Glutamatergic neuron (in vitro differentiated cells): Measurements from ENCODE around the gene GSG1L. TPM values are rescaled to one million over a fixed set of nuclear protein-coding genes. Genes with fewer than 3 reads are reported as not detected.

Experiments used
- DNase-seq: peaks from one replicate; pipeline ENCODE4 v3.0.0; 2022
- H3K27ac Mint-ChIP-seq: one replicate; pipeline ENCODE4 v1.8.0; 2020; ENCODE audit warnings: mild to moderate bottlenecking, mixed read lengths, inconsistent platforms; ENCODE audit not compliant: unreplicated experiment
- H3K27me3 Mint-ChIP-seq: one replicate; pipeline ENCODE4 v1.8.0; 2020; ENCODE audit warnings: mild to moderate bottlenecking, moderate library complexity, mixed read lengths, inconsistent platforms; ENCODE audit not compliant: unreplicated experiment
- H3K36me3 Mint-ChIP-seq: one replicate; pipeline ENCODE4 v1.8.0; 2020; ENCODE audit warnings: mild to moderate bottlenecking, mixed read lengths, inconsistent platforms; ENCODE audit not compliant: unreplicated experiment
- H3K4me1 Mint-ChIP-seq: one replicate; pipeline ENCODE4 v1.8.0; 2020; ENCODE audit warnings: mild to moderate bottlenecking, low read depth, mixed read lengths, inconsistent platforms; ENCODE audit not compliant: unreplicated experiment
- H3K4me3 Mint-ChIP-seq: one replicate; pipeline ENCODE4 v1.8.0; 2020; ENCODE audit warnings: mild to moderate bottlenecking, mixed read lengths, inconsistent platforms; ENCODE audit not compliant: unreplicated experiment
- H3K9me3 Mint-ChIP-seq: one replicate; pipeline ENCODE4 v1.8.0; 2020; ENCODE audit warnings: mild to moderate bottlenecking, moderate library complexity, mixed read lengths, inconsistent platforms; ENCODE audit not compliant: unreplicated experiment
- CTCF ChIP-seq: fragments of 200-600 bp; sonication (generic); IDR thresholded peaks from one replicate; pipeline ENCODE4 v1.5.0; 2021; ENCODE audit not compliant: partially characterized antibody, unreplicated experiment
- total RNA-seq: library from RNA; stranded (reverse); fragmentation: NEBNext Ultra II Directional; extraction: Animal tissue kit (Norgen Biotek cat#: 25700); gene quantifications from one replicate; pipeline ENCODE4 v1.2.1, GENCODE V29; 2021; ENCODE audit not compliant: unreplicated experiment

Gene GSG1L
- total RNA-seq, 1 donor from 2014 or later, result 0.91 TPM

DNA sequence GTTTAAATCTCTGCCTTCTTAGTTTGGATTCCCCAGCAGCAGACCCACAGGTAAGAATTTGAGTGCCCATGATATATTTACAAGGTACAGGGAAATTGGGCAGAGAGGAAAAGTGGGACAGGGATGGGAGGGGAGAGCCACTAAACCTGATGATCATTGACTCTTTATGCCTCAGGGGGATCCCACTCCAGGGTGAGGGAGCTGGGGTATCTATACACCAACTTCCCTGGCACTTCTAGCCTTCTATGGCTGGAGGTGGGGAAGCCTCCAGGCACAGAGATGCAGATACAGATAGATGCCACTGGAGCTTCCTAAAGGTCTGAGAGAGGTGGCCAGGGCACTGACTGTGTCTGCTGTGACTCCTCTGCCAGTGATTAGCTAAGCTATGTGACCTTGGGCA, 257.1 kb downstream of the GSG1L start:
- Mint-ChIP-seq H3K4me1 (peaks cover 8% of the 10 kb centered on the region), H3K27ac (no peak overlapping the region), H3K4me3 (no peak overlapping the region), H3K27me3 (peaks cover 3% of the 10 kb centered on the region), H3K36me3 (peaks cover 5% of the 10 kb centered on the region), H3K9me3 (peaks cover 6% of the 10 kb centered on the region)
- TF ChIP-seq CTCF, result no peak
- no peak for DNase-seq

GRCh38 chr16:27805828-27806351, 257.6 kb downstream of the GSG1L start:
- Mint-ChIP-seq H3K27ac (no peak overlapping the region), H3K4me1 (peaks cover 8% of the 10 kb centered on the region), H3K9me3 (peaks cover 8% of the 10 kb centered on the region), H3K27me3 (peaks cover 3% of the 10 kb centered on the region), H3K4me3 (no peak overlapping the region), H3K36me3 (peaks cover 5% of the 10 kb centered on the region)
- no peak for DNase-seq
- TF ChIP-seq CTCF, result no peak

DNA sequence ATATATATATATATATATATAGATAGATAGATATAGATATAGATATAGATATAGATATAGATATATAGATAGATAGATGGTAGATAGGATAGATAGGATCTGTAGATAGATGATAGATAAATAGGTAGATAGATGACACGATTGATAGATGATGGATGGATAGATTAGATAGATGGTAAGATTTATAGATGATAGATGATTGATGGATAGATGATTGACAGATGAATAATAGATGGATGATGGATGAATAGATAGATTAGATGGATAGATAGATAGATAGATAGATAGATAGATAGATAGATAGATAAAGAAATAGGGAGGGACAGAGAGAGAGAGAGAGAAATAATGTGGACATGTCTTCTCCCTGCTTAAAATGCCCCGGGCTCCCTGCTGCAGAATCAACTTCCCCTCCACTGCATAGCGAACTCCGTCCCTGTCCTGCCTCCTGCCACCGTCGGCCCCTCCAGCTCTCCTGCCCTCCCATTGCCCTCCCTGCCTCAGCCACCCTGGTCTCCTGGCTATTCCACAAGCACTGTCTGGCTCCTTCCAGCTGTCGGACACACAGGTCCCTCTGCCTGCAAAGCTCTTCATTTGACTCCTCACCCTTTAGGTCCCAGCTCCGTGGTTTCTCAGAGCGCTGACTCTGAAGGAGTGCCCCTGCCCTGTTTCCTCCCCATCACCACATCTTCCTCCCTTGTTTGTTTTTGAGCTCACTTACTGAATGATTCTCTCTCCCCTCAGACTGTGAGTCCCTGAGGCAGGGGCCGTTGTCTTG, 259.6 kb downstream of the GSG1L start:
- Mint-ChIP-seq H3K27me3 (peaks cover 3% of the 10 kb centered on the region), H3K27ac (no peak overlapping the region), H3K4me3 (no peak overlapping the region), H3K9me3 (peaks cover 11% of the 10 kb centered on the region), H3K4me1 (peaks cover 18% of the 10 kb centered on the region), H3K36me3 (peaks cover 10% of the 10 kb centered on the region)
- no peak for DNase-seq
- no peak for TF ChIP-seq CTCF

DNA sequence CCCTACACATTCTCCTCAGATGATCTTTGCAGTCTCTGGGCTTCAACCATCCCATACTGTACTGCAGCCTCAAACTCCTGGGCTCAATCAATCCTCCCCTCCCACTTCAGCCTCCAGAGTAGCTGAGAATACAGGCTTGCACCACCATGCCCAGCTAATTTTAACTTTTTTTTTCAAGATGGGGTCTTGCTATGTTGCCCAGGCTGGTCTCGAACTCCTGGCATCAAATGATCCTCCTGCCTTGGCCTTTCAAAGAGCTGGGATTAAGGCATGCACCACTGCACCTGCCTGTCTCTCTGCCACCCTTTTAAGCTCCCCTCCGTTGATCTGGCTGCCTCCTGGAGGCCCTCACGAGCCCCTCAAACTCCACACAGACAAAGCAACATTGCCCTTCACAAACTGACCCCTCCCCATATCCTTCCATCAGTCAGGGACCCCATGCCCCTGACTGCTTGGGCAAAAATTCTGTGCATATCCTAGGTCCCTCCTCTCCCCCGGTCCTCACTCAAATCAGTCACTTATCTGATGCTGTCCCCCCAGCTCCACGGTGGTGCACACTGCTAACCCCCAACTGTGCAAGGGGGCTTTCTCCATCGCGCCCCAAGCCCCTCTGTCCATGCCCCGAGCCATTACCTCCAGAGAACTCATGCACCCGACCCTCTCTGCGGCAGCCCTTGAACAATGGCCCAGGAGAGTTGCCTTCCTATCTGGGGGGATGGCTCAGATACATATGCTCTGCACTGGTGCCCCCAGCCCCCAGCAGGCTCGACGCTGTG, 260.7 kb downstream of the GSG1L start:
- H3K4me3 Mint-ChIP-seq, result no peak overlapping the region
- peaks cover 11% of the 10 kb centered on the region for H3K9me3 Mint-ChIP-seq
- peaks cover 3% of the 10 kb centered on the region for H3K27me3 Mint-ChIP-seq
- no peak for DNase-seq
- peaks cover 18% of the 10 kb centered on the region for H3K4me1 Mint-ChIP-seq
- H3K27ac Mint-ChIP-seq, result no peak overlapping the region
- no peak for TF ChIP-seq CTCF
- peaks cover 10% of the 10 kb centered on the region for H3K36me3 Mint-ChIP-seq
